NT2/D1 (cell line): ENCODE data around the gene RBM45.

Source experiments
- SUZ12 ChIP-seq: IDR thresholded peaks from 2 replicates; pipeline ENCODE4 v1.6.1; 2011; ENCODE audit not compliant: insufficient read length, insufficient read depth; ENCODE audit errors: extremely low read depth
- YY1 ChIP-seq: IDR thresholded peaks from 2 replicates; pipeline ENCODE4 v1.6.1; 2011; ENCODE audit not compliant: insufficient read length, insufficient read depth

GRCh38 chr2:178101321-178102079, 10.7 kb upstream of the RBM45 start:
- no peak for TF ChIP-seq SUZ12
- TF ChIP-seq YY1, result no peak
